Measurements from ENCODE around the gene RREB1.
A peak's percentile ranks its signal among the peaks of the same experiment; 100 is the strongest.
"Not testable (repeated sequence)": the region's sequence is repeated elsewhere in the genome, so short reads cannot be mapped to it uniquely, and the experiment has no call there.

The RREB1 gene

GRCh38 chr6:7247828-7248227, 140.1 kb downstream of the RREB1 start:
- no peak for DNase-seq

DNA sequence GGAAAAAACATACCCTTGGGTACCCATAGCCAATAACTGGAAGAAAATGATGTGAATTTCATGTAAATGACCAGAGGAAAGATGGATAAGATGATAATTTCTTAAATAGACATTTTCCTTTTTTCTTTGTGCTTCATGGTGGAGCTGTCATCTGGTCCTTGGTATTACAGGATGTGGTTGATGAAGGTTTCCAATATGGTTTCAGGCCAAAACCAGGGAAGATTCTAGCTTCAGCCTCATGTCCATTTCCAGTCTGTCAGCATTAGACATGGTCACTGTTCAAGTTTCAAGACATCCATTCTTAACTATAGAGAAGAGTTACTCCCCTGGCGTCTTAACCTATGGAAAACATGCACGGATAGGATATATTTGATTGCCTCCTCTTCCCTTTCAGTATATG, 141.6 kb downstream of the RREB1 start:
- DNase-seq: no peak

DNA sequence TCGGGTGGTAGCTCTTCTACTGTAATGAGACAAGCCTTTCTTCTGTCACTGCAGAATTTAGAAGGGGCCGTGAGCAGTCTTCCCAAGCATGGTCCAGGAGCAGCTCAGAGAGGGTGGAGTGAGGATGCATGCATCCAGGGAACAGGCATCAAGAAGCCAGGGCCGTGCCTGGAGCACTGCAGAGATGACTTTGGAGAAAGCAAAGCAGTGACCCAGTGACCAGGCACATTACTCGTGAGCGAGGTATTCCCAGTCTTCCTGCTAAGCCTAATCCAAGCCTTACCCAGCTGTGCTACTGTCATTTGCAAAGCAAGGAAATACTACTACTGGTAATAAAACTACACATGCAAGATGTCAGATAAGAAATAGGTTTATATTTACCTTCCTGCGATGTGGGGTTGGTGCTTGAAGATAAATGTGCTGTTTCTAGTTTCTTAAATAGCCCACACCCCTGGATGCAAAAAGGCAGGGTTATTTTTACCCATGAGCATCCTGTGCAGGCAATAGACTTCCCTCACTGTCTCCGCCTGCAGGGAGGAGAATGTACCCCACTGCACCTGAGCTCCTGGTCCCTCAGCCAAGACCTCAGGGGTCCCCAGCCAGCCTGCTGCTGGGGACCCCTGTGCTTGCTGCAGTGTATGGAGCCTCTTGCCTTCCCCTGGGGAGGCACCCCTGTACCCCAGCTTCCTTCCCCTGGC, 142.3 kb downstream of the RREB1 start:
- DNase-seq: no peak

GRCh38 chr6:7250812-7251211, 143.1 kb downstream of the RREB1 start:
- no peak for DNase-seq

DNA sequence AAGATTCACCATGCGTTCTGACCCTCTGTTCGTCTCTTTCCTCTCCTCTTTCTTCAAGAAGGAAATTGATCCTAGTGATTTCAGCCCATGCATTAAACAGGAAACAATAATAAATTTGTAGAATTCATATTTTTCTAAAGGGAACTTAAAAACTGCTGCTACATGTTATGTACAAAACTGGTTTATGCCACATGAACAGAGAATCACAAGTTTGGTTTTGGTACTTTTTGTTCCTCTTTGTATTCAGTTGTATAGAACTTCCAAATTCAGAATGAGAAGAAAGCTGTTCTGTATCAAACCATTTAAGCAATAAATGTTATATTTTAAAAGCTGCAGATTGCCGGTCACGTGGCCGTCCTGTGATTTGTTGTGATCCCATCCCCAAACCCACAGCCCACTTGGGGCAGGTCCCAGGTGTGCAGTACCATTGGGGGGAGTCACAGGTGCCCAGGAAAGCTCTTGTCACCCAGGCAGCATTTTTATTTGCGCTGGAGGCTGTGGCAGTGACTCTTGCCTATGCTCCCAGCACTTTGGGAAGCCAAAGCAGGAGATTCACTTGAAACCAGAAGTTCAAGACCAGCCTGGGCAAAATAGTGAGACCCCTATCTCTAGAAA, 144.0 kb downstream of the RREB1 start:
- DNase-seq: no peak

DNA sequence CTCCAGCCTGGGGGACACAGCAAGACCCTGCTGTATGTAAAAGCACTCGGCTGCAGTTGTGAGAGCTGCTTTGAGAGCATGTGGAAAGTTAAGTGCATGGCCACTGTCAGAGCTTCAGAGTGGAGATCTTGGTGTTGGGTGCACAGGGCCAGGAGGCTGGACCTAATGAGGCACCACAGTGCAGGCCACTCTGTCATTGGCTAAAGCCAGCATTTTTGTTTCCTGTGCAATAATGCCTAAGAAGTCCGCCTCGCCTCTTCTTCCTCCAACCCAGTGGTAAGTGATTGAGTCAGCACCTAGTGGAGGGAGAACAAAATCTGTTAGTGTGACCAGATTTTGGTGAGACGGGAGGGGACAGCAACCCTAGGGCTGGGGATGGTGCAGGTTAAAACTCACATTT, 144.6 kb downstream of the RREB1 start:
- DNase-seq: no peak

- no peak for DNase-seq
These were observed 147.4 kb downstream of the RREB1 start for GRCh38 chr6:7254980-7255835.

DNA sequence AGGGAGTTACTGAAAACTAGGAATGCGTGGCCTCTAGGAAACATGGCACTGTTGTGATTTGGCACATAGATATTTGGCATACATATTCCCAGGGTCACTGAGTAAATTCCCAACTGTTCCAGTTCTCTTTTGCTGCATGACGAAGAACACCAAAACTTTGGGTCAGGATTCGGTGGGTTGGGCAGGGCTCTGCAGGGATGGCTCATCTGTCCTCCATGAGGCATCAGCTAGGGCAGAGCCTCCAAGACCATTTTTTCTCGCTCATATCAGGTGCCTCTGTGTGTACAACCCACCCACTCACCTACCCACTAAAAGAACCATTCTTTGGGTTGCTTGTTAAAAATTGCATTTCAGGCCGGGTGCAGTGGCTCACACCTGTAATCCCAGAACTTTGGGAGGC, 148.2 kb downstream of the RREB1 start:
- no peak for DNase-seq

DNA sequence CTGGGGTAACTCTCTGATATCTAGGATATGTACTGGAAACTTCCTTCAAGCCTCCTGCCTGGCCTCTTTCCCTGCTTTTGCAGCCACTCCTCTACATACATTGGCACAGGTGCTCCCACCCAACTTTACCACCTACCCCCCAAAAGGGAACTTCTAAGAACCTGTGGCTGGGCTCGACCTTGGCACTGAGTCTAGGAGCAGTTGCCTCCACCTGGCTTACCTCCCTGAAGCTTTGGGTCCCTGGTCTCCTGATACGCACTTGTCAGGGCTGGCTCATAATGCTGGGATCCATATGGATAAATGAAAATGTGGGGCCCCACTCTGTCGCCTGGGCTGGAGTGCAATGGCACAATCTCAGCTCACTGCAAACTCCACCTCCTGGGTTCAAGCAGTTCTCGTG, 149.0 kb downstream of the RREB1 start:
- no peak for DNase-seq

DNA sequence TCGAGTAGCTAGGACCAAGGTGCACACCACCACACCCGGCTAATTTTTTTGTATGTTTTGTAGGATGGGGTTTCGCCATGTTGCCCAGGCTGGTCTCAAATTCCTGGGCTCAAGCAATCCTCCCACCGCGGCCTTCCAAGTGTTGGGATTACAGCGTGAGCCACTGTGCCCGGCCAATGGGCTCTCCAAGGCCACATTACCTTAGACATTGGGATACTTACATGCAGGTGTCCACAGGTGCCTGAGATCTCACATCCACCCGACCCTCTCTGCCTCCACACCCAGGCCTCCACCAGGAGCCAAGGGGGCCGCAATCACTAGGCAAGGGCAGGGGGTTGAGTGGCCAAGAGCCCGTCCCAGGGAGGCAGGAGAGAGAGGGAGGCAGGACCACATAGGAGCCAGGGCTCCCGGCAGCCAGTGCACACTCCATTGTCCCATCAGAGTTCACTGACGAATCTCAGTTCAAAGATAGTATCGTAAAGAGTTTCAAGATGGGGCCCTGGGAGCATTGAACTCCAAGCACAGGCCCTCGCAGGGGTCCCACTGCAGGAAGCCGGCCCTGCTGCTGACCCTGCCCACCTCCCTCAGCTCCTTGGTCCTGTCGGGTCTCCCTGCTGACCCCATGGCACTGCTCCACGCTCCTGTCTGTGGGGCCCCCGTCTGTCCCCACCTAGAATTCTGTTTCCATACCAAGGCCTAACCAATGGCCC, 149.9 kb downstream of the RREB1 start:
- no peak for DNase-seq

DNA sequence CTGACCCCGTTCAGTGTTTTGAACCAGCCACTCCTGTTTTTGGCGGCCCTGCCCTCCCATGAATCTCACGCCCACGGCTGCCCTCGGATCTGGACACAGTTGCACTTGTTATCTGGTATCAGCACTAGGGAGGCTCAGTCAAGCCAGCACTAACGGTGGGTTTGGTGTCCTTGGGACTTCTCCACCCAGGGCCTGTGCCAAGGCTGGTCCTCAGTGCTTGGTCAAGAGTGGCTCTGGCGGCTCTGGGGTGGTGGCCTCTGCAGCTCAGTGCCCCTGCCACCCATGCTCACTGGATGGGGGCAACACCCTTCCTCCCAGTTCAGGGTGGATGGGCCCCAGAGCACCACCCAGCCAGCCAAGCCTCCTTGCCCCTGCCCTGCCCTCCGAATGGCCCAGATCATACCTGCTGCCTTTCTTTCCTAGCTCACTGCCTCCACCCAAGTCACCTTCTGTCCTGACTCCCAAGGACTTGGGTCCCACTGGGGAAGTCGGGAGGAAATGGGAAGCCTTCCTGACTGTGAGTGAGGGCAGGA, 150.5 kb downstream of the RREB1 start:
- no peak for DNase-seq

- DNase-seq: no peak
These were observed 152.7 kb downstream of the RREB1 start for GRCh38 chr6:7260291-7261031.

DNA sequence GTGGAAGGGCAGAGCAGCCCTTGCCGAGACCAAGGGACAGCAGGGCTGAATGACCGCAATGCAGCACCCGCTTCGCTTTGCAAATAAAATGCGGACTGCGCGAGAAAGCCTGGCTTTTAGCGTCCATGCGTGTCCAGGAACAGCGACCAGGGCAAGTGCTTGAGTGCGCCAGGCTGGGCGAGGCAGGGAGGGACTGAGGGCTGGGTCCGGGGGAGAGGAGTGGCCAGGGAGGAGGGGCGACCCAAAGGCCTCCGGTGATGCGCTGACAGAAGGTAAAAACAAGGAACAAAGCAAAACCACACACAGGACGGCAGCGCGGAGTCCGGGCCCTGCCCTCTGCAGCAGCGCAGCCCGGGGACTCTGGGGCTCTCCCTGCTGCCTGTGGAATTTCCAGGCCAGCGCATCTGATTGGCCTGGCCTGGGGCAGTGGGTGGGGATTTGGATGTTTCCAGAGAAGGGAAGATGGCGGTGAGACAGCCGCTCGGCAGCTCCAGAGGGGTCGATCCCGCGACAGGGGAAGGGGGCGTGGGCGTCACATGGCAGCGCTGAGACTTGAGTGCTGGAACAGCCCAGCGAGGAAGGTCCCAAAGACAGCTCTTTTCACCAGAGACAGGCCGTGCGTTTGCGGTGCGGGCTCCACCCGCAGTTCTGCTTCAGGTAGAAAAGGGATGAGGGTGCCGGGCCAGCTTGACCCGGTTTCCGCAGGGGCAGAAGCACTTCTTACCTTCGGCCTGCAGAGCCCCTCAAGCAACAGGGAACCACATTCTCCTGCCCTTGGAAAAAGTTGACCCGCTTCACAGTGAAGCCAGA, 153.5 kb downstream of the RREB1 start:
- DNase-seq: peak; percentile 41

GRCh38 chr6:7261852-7262461, 154.2 kb downstream of the RREB1 start:
- no peak for DNase-seq

DNA sequence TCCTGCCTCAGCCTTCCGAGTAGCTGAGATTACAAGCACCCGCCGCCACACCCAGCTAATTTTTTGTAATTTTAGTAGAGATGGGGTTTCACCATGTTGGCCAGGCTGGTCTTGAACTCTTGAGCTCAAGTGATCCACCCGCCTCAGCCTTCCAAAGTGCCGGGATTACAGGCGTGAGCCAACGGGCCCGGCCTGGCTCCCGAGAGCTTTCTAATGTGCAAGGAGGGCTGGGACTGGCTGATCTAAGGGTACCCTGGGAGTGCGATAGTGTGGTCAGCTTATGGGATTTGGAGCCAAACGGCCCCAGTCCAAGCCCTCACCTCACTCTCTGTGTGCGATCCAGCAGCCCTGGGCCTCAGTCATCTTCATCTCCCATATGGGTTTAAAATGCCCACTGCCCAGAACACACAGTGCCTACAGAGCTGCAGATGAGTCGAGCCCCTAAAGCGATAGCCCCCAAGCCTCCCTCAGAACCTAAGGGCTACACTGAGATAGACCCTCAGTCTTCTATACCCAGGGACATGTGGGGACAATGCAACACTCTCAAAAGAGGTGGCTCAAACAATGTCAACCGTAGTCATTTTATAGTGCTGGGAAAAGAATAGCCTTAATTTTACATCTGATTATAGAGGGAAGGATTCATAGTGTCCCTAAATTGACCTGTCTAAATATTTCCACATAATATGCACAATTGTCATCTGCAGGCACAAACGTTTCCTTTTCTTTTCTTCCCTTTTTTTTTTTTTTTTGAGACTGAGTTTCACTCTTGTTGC, 155.2 kb downstream of the RREB1 start:
- DNase-seq: no peak

- DNase-seq: not testable (repeated sequence)
These were observed 155.7 kb downstream of the RREB1 start for GRCh38 chr6:7263519-7263805.

DNA sequence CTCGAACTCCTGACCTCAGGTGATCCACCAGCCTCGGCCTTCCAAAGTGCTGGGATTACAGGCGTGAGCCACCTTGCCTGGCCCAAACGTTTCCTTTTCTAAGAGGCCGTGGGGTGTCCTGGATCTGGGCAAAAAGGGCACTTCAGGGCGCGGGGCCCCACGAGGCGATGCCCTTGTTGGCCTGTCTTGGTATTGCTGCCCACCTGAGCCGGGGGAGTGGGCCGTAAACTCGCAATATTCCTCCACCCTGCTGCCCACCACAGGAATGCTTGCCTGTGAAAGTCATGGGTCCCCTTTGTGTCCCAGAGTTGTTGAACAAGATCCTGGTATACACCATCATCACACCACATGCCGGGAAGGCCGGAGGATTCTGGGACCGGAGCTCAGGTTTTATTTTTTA, 156.3 kb downstream of the RREB1 start:
- DNase-seq: no peak

- no peak for DNase-seq
These were observed 157.1 kb downstream of the RREB1 start for GRCh38 chr6:7264686-7265384.

DNA sequence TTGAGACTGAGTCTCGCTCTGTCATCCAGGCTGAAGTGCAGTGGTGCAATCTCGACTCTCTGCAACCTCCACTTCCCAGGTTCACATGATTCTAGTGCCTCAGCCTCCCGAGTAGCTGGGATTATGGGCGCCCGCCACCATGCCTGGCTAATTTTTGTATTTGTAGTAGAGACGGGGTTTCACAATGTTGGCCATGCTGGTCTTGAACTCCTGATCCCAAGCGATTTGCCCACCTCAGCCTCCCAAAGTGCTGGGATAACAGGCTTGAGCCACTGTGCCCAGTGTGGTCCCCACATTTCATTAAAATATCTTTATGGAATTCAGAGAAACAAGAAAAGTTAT, 157.6 kb downstream of the RREB1 start:
- DNase-seq: not testable (repeated sequence)

- DNase-seq: no peak
These were observed 159.3 kb downstream of the RREB1 start for GRCh38 chr6:7267071-7267465.

All from GOT3 (cell line).